WTC11 (cell line): ENCODE measurements around the gene MRPS14. TPM values are rescaled to one million over a fixed set of nuclear protein-coding genes. Genes with fewer than 3 reads are reported as not detected.
"Not testable (repeated sequence)": the region's sequence is repeated elsewhere in the genome, so short reads cannot be mapped to it uniquely, and the experiment has no call there.

ENCODE experiments used
- ATAC-seq: fragments of 200-7000 bp; cut with Tn5 transposase; 2 replicates; pipeline ENCODE4 v1.10.0; 2021; ENCODE audit warnings: mild to moderate bottlenecking, moderate library complexity
- CTCF ChIA-PET: fragments of 300-600 bp; sonication (Branson Sonifier 250); formaldehyde crosslinking; loops from one replicate; lab custom pipeline; 2021; ENCODE audit warnings: antibody characterized with exemption; lab: Charles Lee
- POLR2A ChIA-PET: fragments of 350-600 bp; sonication (Branson Sonifier 250); formaldehyde crosslinking; loops from one replicate; lab custom pipeline; 2021; ENCODE audit warnings: antibody characterized with exemption; lab: Charles Lee
- DNase-seq: peaks from one replicate; pipeline ENCODE4 v3.0.0; 2021; ENCODE audit warnings: low spot score
- H3K27ac Mint-ChIP-seq: 2 replicates; pipeline ENCODE4 v1.8.0; 2021; ENCODE audit warnings: mixed read lengths
- H3K27me3 Mint-ChIP-seq: 2 replicates; pipeline ENCODE4 v1.8.0; 2021; ENCODE audit warnings: low read depth, mild to moderate bottlenecking, moderate library complexity, mixed read lengths
- H3K36me3 Mint-ChIP-seq: 2 replicates; pipeline ENCODE4 v1.8.0; 2021; ENCODE audit warnings: mixed read lengths
- H3K4me1 Mint-ChIP-seq: 2 replicates; pipeline ENCODE4 v1.8.0; 2022; ENCODE audit warnings: mixed read lengths
- H3K4me3 Mint-ChIP-seq: 2 replicates; pipeline ENCODE4 v1.8.0; 2021; ENCODE audit warnings: mild to moderate bottlenecking, moderate library complexity, mixed read lengths
- H3K9me3 Mint-ChIP-seq: 2 replicates; pipeline ENCODE4 v1.8.0; 2021; ENCODE audit warnings: mixed read lengths
- AR ChIP-seq: fragments of 250-450 bp; sonication (Bioruptor Pico); IDR thresholded peaks from 2 replicates; pipeline ENCODE4 v1.9.0; 2021; ENCODE audit warnings: mild to moderate bottlenecking
- EMX1 ChIP-seq: fragments of 250-450 bp; sonication (Bioruptor Pico); IDR thresholded peaks from 2 replicates; pipeline ENCODE4 v1.8.0; 2021; ENCODE audit warnings: mild to moderate bottlenecking
- ETV6 ChIP-seq: sonication (generic); formaldehyde crosslinking; IDR thresholded peaks from 2 replicates; pipeline ENCODE4 v1.8.1; 2022; ENCODE audit warnings: mild to moderate bottlenecking, missing genetic modification reagents
- GRHL2 ChIP-seq: fragments of 250-450 bp; sonication (Bioruptor Pico); IDR thresholded peaks from 2 replicates; pipeline ENCODE4 v1.8.0; 2022; ENCODE audit warnings: mild to moderate bottlenecking, moderate library complexity; ENCODE audit not compliant: insufficient replicate concordance, severe bottlenecking
- HMGA2 ChIP-seq: fragments of 250-450 bp; sonication (Bioruptor Pico); IDR thresholded peaks from 2 replicates; pipeline ENCODE4 v1.4.0; 2021; ENCODE audit warnings: mild to moderate bottlenecking, moderate library complexity
- IRF2 ChIP-seq: sonication (generic); formaldehyde crosslinking; IDR thresholded peaks from 2 replicates; pipeline ENCODE4 v1.8.0; 2022; ENCODE audit warnings: low read depth, missing genetic modification reagents, borderline replicate concordance
- TEAD1 ChIP-seq: sonication (generic); formaldehyde crosslinking; IDR thresholded peaks from 2 replicates; pipeline ENCODE4 v1.8.0; 2022; ENCODE audit warnings: mild to moderate bottlenecking, missing genetic modification reagents
- TEAD4 ChIP-seq: sonication (generic); formaldehyde crosslinking; IDR thresholded peaks from 2 replicates; pipeline ENCODE4 v1.8.0; 2022; ENCODE audit warnings: mild to moderate bottlenecking, missing genetic modification reagents
- TP53 ChIP-seq: sonication (generic); formaldehyde crosslinking; IDR thresholded peaks from 2 replicates; pipeline ENCODE4 v1.8.1; 2023; ENCODE audit warnings: mild to moderate bottlenecking, missing genetic modification reagents
- ZNF138 ChIP-seq: sonication (generic); formaldehyde crosslinking; conservative IDR thresholded peaks from 2 replicates; pipeline ENCODE4 v1.8.1; 2022; ENCODE audit warnings: mild to moderate bottlenecking, moderate library complexity, missing genetic modification reagents
- ZNF671 ChIP-seq: fragments of 250-450 bp; sonication (Bioruptor Pico); IDR thresholded peaks from 2 replicates; pipeline ENCODE4 v1.8.0; 2021; ENCODE audit warnings: mild to moderate bottlenecking
- total RNA-seq: library from RNA; stranded (reverse); gene quantifications from 3 replicates; pipeline ENCODE4 v1.2.3, GENCODE V29; 2021
- TF ChIP-seq, protein P1 (sequence below): sonication (generic); formaldehyde crosslinking; conservative IDR thresholded peaks from 2 replicates; pipeline ENCODE4 v1.8.1; 2023; ENCODE audit warnings: mild to moderate bottlenecking, low read depth, missing genetic modification reagents, moderate library complexity
- TF ChIP-seq, protein P2 (sequence below): sonication (generic); formaldehyde crosslinking; IDR thresholded peaks from 2 replicates; pipeline ENCODE4 v1.8.0; 2022; ENCODE audit warnings: mild to moderate bottlenecking, missing genetic modification reagents
- TF ChIP-seq, protein P3 (sequence below): sonication (generic); formaldehyde crosslinking; IDR thresholded peaks from 2 replicates; pipeline ENCODE4 v1.8.0; 2022; ENCODE audit warnings: mild to moderate bottlenecking, missing genetic modification reagents

MRPS14 gene
- total RNA-seq, 1 experiment from 2014 or later = 30.4 TPM

- TF ChIP-seq, protein P1, sequence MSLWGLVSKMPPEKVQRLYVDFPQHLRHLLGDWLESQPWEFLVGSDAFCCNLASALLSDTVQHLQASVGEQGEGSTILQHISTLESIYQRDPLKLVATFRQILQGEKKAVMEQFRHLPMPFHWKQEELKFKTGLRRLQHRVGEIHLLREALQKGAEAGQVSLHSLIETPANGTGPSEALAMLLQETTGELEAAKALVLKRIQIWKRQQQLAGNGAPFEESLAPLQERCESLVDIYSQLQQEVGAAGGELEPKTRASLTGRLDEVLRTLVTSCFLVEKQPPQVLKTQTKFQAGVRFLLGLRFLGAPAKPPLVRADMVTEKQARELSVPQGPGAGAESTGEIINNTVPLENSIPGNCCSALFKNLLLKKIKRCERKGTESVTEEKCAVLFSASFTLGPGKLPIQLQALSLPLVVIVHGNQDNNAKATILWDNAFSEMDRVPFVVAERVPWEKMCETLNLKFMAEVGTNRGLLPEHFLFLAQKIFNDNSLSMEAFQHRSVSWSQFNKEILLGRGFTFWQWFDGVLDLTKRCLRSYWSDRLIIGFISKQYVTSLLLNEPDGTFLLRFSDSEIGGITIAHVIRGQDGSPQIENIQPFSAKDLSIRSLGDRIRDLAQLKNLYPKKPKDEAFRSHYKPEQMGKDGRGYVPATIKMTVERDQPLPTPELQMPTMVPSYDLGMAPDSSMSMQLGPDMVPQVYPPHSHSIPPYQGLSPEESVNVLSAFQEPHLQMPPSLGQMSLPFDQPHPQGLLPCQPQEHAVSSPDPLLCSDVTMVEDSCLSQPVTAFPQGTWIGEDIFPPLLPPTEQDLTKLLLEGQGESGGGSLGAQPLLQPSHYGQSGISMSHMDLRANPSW (CRISPR knock-in tag) = no peak
- no peak for TF ChIP-seq IRF2 (CRISPR knock-in tag)
- no peak overlapping the region for H3K27ac Mint-ChIP-seq
- H3K4me3 Mint-ChIP-seq = no peak overlapping the region
- H3K9me3 Mint-ChIP-seq = peaks cover 4% of the 10 kb centered on the region; the same call in 1 of the 2 replicates
- no peak for DNase-seq
- no peaks in the 10 kb centered on the region for H3K27me3 Mint-ChIP-seq
- ChIA-PET CTCF (interaction anchor here (1.4 kb wide), 1 partner anchor 16 kb away, joined by 4 read pairs; no protein-coding TSS in a partner anchor), POLR2A (no interaction called here)
- no peak; the same call in 1 of the 2 replicates for ATAC-seq
- H3K4me1 Mint-ChIP-seq = peaks cover 9% of the 10 kb centered on the region
- no peaks in the 10 kb centered on the region for H3K36me3 Mint-ChIP-seq
Observed at GRCh38 chr1:175045519-175045918, 22.3 kb upstream of the MRPS14 start.

DNA sequence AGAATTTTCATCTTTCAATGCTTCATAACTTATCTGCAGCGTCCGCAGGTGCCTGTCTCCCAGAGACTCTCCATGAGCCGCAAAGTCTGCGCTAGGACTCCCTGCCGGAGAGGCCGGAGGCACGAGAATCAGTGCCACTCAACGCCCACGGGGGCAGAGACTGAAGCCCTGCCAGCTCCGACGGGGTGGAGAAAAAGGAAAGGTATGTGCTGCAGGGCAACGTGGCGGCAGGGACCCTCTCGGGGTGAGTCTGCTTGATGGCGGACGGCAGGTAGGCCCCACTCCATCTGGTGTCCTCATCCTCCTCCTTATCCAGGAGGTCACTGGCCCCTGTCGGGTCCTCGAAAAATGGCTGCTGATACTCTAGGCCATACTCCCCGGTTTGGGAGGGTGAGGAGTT lies 21.9 kb upstream of the MRPS14 start:
- ChIA-PET POLR2A (no interaction called here), CTCF (interaction anchor here (1.0 to 1.4 kb wide), 3 partner anchors 16 to 107 kb away, joined by 3 to 5 read pairs (median 4); no protein-coding TSS in a partner anchor)
- Mint-ChIP-seq H3K4me1 (peaks cover 9% of the 10 kb centered on the region), H3K36me3 (no peaks in the 10 kb centered on the region), H3K27me3 (no peaks in the 10 kb centered on the region), H3K9me3 (peaks cover 4% of the 10 kb centered on the region; the same call in 1 of the 2 replicates), H3K4me3 (no peak overlapping the region), H3K27ac (no peak overlapping the region)
- DNase-seq (no peak), ATAC-seq (no peak)
- TF ChIP-seq TEAD1 (CRISPR knock-in tag) = no peak
- TF ChIP-seq AR (CRISPR knock-in tag) = no peak
- no peak for TF ChIP-seq GRHL2 (CRISPR knock-in tag)
- TF ChIP-seq, protein P1 (CRISPR knock-in tag) = no peak
- TF ChIP-seq, protein P2, sequence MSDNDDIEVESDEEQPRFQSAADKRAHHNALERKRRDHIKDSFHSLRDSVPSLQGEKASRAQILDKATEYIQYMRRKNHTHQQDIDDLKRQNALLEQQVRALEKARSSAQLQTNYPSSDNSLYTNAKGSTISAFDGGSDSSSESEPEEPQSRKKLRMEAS (CRISPR knock-in tag) = no peak
- TF ChIP-seq, protein P3, sequence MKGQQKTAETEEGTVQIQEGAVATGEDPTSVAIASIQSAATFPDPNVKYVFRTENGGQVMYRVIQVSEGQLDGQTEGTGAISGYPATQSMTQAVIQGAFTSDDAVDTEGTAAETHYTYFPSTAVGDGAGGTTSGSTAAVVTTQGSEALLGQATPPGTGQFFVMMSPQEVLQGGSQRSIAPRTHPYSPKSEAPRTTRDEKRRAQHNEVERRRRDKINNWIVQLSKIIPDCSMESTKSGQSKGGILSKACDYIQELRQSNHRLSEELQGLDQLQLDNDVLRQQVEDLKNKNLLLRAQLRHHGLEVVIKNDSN (CRISPR knock-in tag) = no peak
- no peak for TF ChIP-seq TP53 (CRISPR knock-in tag)
- no peak for TF ChIP-seq ETV6 (CRISPR knock-in tag)
- no peak for TF ChIP-seq HMGA2
- no peak for TF ChIP-seq ZNF671 (CRISPR knock-in tag)
- no peak for TF ChIP-seq EMX1 (CRISPR knock-in tag)
- TF ChIP-seq ZNF138 = no peak
- no peak for TF ChIP-seq TEAD4 (CRISPR knock-in tag)

DNA sequence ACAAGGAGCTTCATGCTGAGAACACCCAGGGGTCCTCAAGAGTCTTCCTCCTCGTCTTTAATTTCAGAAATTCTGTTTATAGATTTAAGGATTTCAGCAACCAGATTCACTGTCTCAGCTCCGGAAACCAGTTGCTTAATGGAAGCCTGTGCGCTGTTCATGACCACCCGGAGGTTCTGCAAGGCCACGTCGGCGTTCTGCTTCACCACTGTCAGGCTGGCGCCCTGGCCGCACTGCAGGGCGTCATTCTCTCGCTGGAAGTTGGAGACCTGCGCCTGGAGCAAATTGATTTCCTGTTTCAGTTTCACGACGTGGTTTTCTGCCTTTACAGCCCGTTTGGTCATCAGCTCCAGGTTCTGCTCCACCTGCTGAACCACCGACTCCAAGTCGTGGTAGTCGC lies 21.4 kb upstream of the MRPS14 start:
- H3K4me1 Mint-ChIP-seq, POLR2A ChIA-PET, H3K4me3 Mint-ChIP-seq, ATAC-seq, H3K27me3 Mint-ChIP-seq, H3K9me3 Mint-ChIP-seq, DNase-seq, H3K36me3 Mint-ChIP-seq, H3K27ac Mint-ChIP-seq: not testable (repeated sequence)
- CTCF ChIA-PET = interaction anchor here (1.0 to 1.4 kb wide), 2 partner anchors 81 to 107 kb away, joined by 3 to 5 read pairs; no protein-coding TSS in a partner anchor
